Suppressor macrophage treated with lipopolysaccharide for 1 hour (primary cell): ENCODE measurements around the gene GALNT18.

Experiments used
- DNase-seq, 3 donors: peaks; one replicate each; pipeline ENCODE4 v3.0.0-alpha.2; 2020 to 2022

Gene GALNT18

GRCh38 chr11:11525283-11525682, 96.5 kb downstream of the GALNT18 start:
- no peak for DNase-seq

GRCh38 chr11:11524436-11525061, 97.3 kb downstream of the GALNT18 start:
- DNase-seq: no peak

- DNase-seq: no peak
Measured at GRCh38 chr11:11522591-11522990, 99.2 kb downstream of the GALNT18 start.

- DNase-seq: peak in 1 of 3 donors; percentile 1
Measured at GRCh38 chr11:11521306-11522002, 100.4 kb downstream of the GALNT18 start.

GRCh38 chr11:11520231-11521015, 101.4 kb downstream of the GALNT18 start:
- DNase-seq: no peak

GRCh38 chr11:11519184-11519583, 102.6 kb downstream of the GALNT18 start:
- no peak for DNase-seq

GRCh38 chr11:11514246-11514645, 107.6 kb downstream of the GALNT18 start:
- no peak for DNase-seq

- peak in 2 of 3 donors; percentile 20 to 33 for DNase-seq
Measured at GRCh38 chr11:11513422-11513821, 108.4 kb downstream of the GALNT18 start.

- no peak for DNase-seq
Measured at GRCh38 chr11:11512929-11513328, 108.9 kb downstream of the GALNT18 start.

GRCh38 chr11:11512502-11512901, 109.3 kb downstream of the GALNT18 start:
- DNase-seq: no peak

- DNase-seq: no peak
Measured at GRCh38 chr11:11512090-11512489, 109.7 kb downstream of the GALNT18 start.

GRCh38 chr11:11510939-11511338, 110.9 kb downstream of the GALNT18 start:
- no peak for DNase-seq

- DNase-seq: no peak
Measured at GRCh38 chr11:11505692-11506091, 116.1 kb downstream of the GALNT18 start.

GRCh38 chr11:11505190-11505589, 116.6 kb downstream of the GALNT18 start:
- no peak for DNase-seq

- no peak for DNase-seq
Measured at GRCh38 chr11:11504071-11504470, 117.7 kb downstream of the GALNT18 start.

GRCh38 chr11:11502263-11502861, 119.4 kb downstream of the GALNT18 start:
- no peak for DNase-seq

GRCh38 chr11:11501546-11502262, 120.1 kb downstream of the GALNT18 start:
- no peak for DNase-seq

GRCh38 chr11:11500744-11501487, 120.9 kb downstream of the GALNT18 start:
- no peak for DNase-seq

- DNase-seq: no peak
Measured at GRCh38 chr11:11499300-11499699, 122.5 kb downstream of the GALNT18 start.

- no peak for DNase-seq
Measured at GRCh38 chr11:11498195-11498594, 123.6 kb downstream of the GALNT18 start.

GRCh38 chr11:11496879-11497278, 124.9 kb downstream of the GALNT18 start:
- DNase-seq: no peak

- DNase-seq: no peak
Measured at GRCh38 chr11:11494348-11494747, 127.5 kb downstream of the GALNT18 start.
